Naive thymus-derived CD4-positive, alpha-beta T cell (primary cell): ENCODE measurements around the gene ABCG8. TPM values are rescaled to one million over a fixed set of nuclear protein-coding genes. Genes with fewer than 3 reads are reported as not detected.

Experiments
- ATAC-seq: fragments of 150-1000 bp; cut with Tn5 transposase; 2 replicates; pipeline ENCODE4 v1.10.0; 2021; ENCODE audit warnings: mild to moderate bottlenecking, moderate library complexity
- CTCF ChIA-PET: fragments of 350-600 bp; sonication (Branson Sonifier 250); formaldehyde crosslinking; loops from one replicate; lab custom pipeline; 2021; ENCODE audit warnings: antibody characterized with exemption; lab: Charles Lee
- POLR2A ChIA-PET: fragments of 350-600 bp; sonication (Branson Sonifier 250); formaldehyde crosslinking; loops from one replicate; lab custom pipeline; 2021; ENCODE audit warnings: antibody characterized with exemption, inconsistent platforms; lab: Charles Lee
- DNase-seq, 9 donors: peaks; one replicate each; pipeline versions ENCODE4 v3.0.0 to v3.0.0-alpha.2; 2020 to 2022; ENCODE audit warnings: mixed read lengths in 1 of 9
- H3K27ac ChIP-seq: one replicate; pipeline ENCODE4 v1.7.0; 2013; ENCODE audit warnings: mild to moderate bottlenecking, low read depth, low read length, moderate library complexity
- H3K27me3 ChIP-seq, 2 donors: one replicate each; pipeline ENCODE4 v1.7.0; 2013; ENCODE audit warnings: low read length in 2 of 2, mild to moderate bottlenecking in 2 of 2, moderate library complexity in 2 of 2; ENCODE audit not compliant: control insufficient read depth in 2 of 2, insufficient read depth in 2 of 2
- H3K36me3 ChIP-seq, 3 experiments: 1 replicate in 2 of 3; 2 replicates in 1 of 3; pipeline ENCODE4 v1.7.0; 2013; ENCODE audit warnings: low read length in 3 of 3, mild to moderate bottlenecking in 3 of 3, moderate library complexity in 1 of 3; ENCODE audit not compliant: insufficient read depth in 3 of 3, control insufficient read depth in 2 of 3
- H3K4me1 ChIP-seq, 2 donors: one replicate each; pipeline ENCODE4 v1.7.0; 2013; ENCODE audit warnings: low read length in 2 of 2, mild to moderate bottlenecking in 2 of 2, moderate library complexity in 1 of 2; ENCODE audit not compliant: control insufficient read depth in 2 of 2, insufficient read depth in 2 of 2
- H3K4me3 ChIP-seq: 2 replicates; pipeline ENCODE4 v1.7.0; 2013; ENCODE audit warnings: mild to moderate bottlenecking, low read length
- H3K9me3 ChIP-seq, 3 experiments: 1 replicate in 2 of 3; 2 replicates in 1 of 3; pipeline ENCODE4 v1.7.0; 2013; ENCODE audit warnings: low read length in 3 of 3; ENCODE audit not compliant: control insufficient read depth in 2 of 3
- H3K27ac Mint-ChIP-seq, 9 donors: one replicate each; pipeline ENCODE4 v1.8.0; 2020 to 2022; ENCODE audit warnings: mixed read lengths in 9 of 9, mild to moderate bottlenecking in 8 of 9, moderate library complexity in 5 of 9, inconsistent platforms in 2 of 9
- H3K27me3 Mint-ChIP-seq, 5 donors: one replicate each; pipeline ENCODE4 v1.8.0; 2021 to 2022; ENCODE audit warnings: mixed read lengths in 5 of 5, mild to moderate bottlenecking in 1 of 5
- H3K36me3 Mint-ChIP-seq, 5 donors: one replicate each; pipeline ENCODE4 v1.8.0; 2020 to 2022; ENCODE audit warnings: mixed read lengths in 5 of 5, mild to moderate bottlenecking in 3 of 5, inconsistent platforms in 1 of 5
- H3K4me1 Mint-ChIP-seq, 7 donors: one replicate each; pipeline ENCODE4 v1.8.0; 2020 to 2022; ENCODE audit warnings: mixed read lengths in 7 of 7, mild to moderate bottlenecking in 3 of 7, inconsistent platforms in 1 of 7
- H3K4me3 Mint-ChIP-seq, 10 donors: one replicate each; pipeline ENCODE4 v1.8.0; 2020 to 2022; ENCODE audit warnings: mild to moderate bottlenecking in 10 of 10, mixed read lengths in 10 of 10, moderate library complexity in 6 of 10, inconsistent platforms in 2 of 10
- H3K9me3 Mint-ChIP-seq, 11 donors: one replicate each; pipeline ENCODE4 v1.8.0; 2020 to 2022; ENCODE audit warnings: mixed read lengths in 11 of 11, mild to moderate bottlenecking in 4 of 11, inconsistent platforms in 1 of 11, moderate library complexity in 1 of 11
- intact Hi-C, 2 donors: fragments of 100-400 bp; cut with micrococcal nuclease; formaldehyde crosslinking; loops; one replicate each; pipeline ENCODE4 v1.15.1; 2023
- polyA plus RNA-seq, 2 donors: library from polyadenylated mRNA; unstranded; fragments of 300-500 nt; fragmentation: Illumina TruSeq; gene quantifications; one replicate each; pipeline ENCODE4 v1.2.3, GENCODE V29; 2021
- total RNA-seq, 6 experiments: library from RNA in 5 of 6; stranded (reverse) in 5 of 6; gene quantifications; 1 replicate in 5 of 6; 2 replicates in 1 of 6; pipeline ENCODE4 v1.2.3 and lab custom pipeline; 2021 to 2026

The ABCG8 gene
- total and polyA plus RNA-seq, 7 experiments from 2014 or later, result 0.11 TPM; not detected in 6

DNA sequence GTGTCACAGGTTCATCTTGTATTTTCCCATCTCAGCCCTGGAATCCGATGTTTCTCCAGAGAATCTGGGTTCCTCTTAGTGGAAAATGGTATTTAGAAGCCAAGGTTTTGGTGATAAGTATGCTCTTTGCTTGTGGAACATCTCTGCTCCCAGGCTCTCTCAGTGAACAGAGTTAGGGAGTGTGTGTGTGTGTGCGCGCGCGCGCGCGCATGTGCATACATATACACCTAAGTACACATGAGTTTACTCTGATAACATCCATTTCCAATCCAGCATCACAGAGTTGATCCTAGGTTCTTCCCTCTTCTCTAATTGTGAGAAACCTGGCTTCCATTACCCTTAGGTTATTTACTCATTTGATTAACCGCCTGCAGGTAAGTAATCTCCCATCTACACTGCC lies 41.7 kb downstream of the ABCG8 start:
- Histone ChIP-seq H3K9me3 (no peaks in the 10 kb centered on the region), H3K27me3 (no peaks in the 10 kb centered on the region), H3K4me3 (no peak overlapping the region), H3K36me3 (no peaks in the 10 kb centered on the region), H3K27ac (no peak overlapping the region), H3K4me1 (no peaks in the 10 kb centered on the region)
- ATAC-seq, result no peak
- no peak overlapping the region for H3K27ac Mint-ChIP-seq
- ChIA-PET CTCF (no interaction called here), POLR2A (no interaction called here)
- H3K4me1 Mint-ChIP-seq, result peaks cover 0 to 6% (median 5%) of the 10 kb centered on the region in 7 donors
- no peaks in the 10 kb centered on the region for H3K9me3 Mint-ChIP-seq
- H3K27me3 Mint-ChIP-seq, result peaks cover 0 to 17% (median 6%) of the 10 kb centered on the region in 5 donors
- intact Hi-C loops, result no loop called here
- H3K36me3 Mint-ChIP-seq, result peaks cover 0 to 9% (median 0%) of the 10 kb centered on the region in 5 donors
- DNase-seq, result no peak
- H3K4me3 Mint-ChIP-seq, result no peak overlapping the region

DNA sequence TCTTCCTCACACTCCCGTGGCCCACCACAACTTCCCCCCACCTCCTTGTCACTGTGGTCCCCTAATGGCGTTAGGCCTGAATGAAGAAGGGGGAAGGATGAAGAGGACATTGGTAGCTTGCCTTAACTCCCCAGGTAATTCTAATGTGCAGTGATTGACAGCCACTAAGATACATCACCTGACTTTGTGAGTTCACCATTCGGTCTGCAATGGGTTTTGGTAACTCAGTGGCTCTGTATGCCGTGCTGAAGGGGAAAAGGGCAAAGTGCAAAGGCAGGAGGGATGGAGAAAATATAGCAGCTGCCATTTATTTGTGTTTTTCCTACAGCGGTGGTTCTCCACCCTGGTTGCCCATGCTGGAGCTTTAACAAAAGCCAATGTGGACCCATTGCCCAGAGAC lies 42.2 kb downstream of the ABCG8 start:
- Histone ChIP-seq H3K9me3 (no peaks in the 10 kb centered on the region), H3K27me3 (no peaks in the 10 kb centered on the region), H3K4me3 (no peak overlapping the region), H3K36me3 (no peaks in the 10 kb centered on the region), H3K27ac (no peak overlapping the region), H3K4me1 (no peaks in the 10 kb centered on the region)
- Mint-ChIP-seq H3K9me3 (no peaks in the 10 kb centered on the region), H3K27ac (no peak overlapping the region), H3K36me3 (peaks cover 0 to 9% (median 0%) of the 10 kb centered on the region in 5 donors), H3K4me3 (no peak overlapping the region), H3K27me3 (peaks cover 0 to 14% (median 6%) of the 10 kb centered on the region in 5 donors), H3K4me1 (peaks cover 0 to 5% (median 5%) of the 10 kb centered on the region in 7 donors)
- ChIA-PET POLR2A (no interaction called here), CTCF (no interaction called here)
- no peak for DNase-seq
- no peak for ATAC-seq
- intact Hi-C loops, result no loop called here

DNA sequence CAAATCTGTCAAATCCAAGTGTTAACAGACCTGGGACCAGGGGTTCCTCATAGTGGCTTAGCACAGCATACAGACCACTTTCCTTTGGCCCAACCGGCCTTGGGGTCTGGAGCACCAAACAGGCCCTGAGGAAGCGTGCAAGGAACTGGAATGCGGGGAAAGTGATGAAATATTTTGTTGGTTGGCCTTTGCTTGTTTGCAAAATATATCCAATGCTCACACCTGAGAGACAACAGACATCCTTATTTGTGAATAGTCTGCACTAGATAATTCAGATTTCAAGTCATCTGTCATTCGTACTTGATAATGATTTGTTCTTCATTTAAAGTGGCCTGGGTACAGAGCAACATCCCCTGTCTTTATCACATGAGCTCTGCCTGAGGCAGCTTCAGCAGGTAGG lies 43.5 kb downstream of the ABCG8 start:
- peaks cover 0 to under 1% (median 0%) of the 10 kb centered on the region in 5 donors for H3K27me3 Mint-ChIP-seq
- Histone ChIP-seq H3K27me3 (no peaks in the 10 kb centered on the region), H3K27ac (no peak overlapping the region), H3K4me3 (no peak overlapping the region), H3K36me3 (peaks cover 0 to 3% (median 2%) of the 10 kb centered on the region in 3 experiments), H3K4me1 (no peaks in the 10 kb centered on the region), H3K9me3 (no peaks in the 10 kb centered on the region)
- no peak for ATAC-seq
- DNase-seq, result no peak
- H3K9me3 Mint-ChIP-seq, result no peaks in the 10 kb centered on the region
- intact Hi-C loops, result no loop called here
- H3K4me1 Mint-ChIP-seq, result peaks cover 0 to 5% (median 5%) of the 10 kb centered on the region in 7 donors
- no peak overlapping the region for H3K4me3 Mint-ChIP-seq
- CTCF ChIA-PET, result no interaction called here
- POLR2A ChIA-PET, result no interaction called here
- no peak overlapping the region for H3K27ac Mint-ChIP-seq
- H3K36me3 Mint-ChIP-seq, result peaks cover 0 to 16% (median 3%) of the 10 kb centered on the region in 5 donors

DNA sequence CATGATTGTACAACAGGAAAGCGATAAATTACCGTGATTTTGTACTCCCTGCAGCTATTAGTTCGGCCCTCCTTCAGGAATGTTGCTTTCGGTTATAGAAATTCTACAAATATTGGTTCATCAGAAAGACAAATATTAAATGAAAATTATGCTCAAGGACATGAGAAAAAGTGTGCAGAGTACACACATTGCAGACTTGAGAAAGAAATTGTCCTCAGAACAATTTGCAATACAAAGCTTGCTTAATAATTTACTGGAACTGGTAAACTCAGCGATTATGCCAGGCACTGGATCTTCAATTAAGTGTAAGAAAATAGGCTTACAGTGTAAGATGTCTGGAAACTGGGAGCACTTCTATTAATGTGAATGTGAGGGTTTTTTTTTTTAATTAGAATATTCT lies 45.9 kb downstream of the ABCG8 start:
- DNase-seq (no peak), ATAC-seq (no peak)
- no peak overlapping the region for H3K27ac Mint-ChIP-seq
- H3K9me3 ChIP-seq, result no peaks in the 10 kb centered on the region
- H3K27me3 Mint-ChIP-seq, result no peaks in the 10 kb centered on the region
- H3K27me3 ChIP-seq, result no peaks in the 10 kb centered on the region
- H3K36me3 ChIP-seq, result peaks cover 0 to 24% (median 7%) of the 10 kb centered on the region in 3 experiments
- H3K9me3 Mint-ChIP-seq, result no peaks in the 10 kb centered on the region
- peaks cover 13 to 37% (median 23%) of the 10 kb centered on the region in 5 donors for H3K36me3 Mint-ChIP-seq
- H3K4me3 ChIP-seq, result no peak overlapping the region
- ChIA-PET POLR2A (no interaction called here), CTCF (interaction anchor here (0.6 kb wide), 1 partner anchor 8 kb away, joined by 3 read pairs; no protein-coding TSS in a partner anchor)
- H3K4me1 Mint-ChIP-seq, result no peaks in the 10 kb centered on the region
- no peaks in the 10 kb centered on the region for H3K4me1 ChIP-seq
- H3K4me3 Mint-ChIP-seq, result no peak overlapping the region
- intact Hi-C loops, result no loop called here
- H3K27ac ChIP-seq, result no peak overlapping the region

DNA sequence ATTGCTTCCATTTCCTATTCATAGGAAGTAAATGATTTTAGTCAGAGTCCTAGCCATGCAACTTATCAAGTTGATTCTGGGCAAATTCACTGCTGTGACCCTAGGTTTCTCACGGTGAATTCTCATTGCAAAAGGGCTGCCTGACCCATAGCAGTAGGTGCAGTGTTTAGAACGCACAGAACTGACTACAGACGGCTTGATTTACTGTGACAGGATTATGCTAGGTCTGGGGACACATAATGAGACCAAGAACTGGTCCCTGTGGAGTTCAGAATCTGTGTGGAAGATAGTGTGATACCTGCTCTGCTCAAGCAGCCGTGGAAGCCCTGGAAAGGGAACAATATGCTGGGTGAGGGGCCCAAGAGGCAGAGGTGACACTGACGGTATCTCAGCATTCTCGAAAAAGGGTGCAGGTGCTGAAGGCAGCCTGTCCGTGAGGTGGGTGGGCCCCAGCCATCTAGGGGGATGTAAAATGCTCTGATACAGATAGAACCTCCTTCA lies 46.4 kb downstream of the ABCG8 start:
- Histone ChIP-seq H3K27ac (no peak overlapping the region), H3K4me1 (no peaks in the 10 kb centered on the region), H3K4me3 (no peak overlapping the region), H3K9me3 (no peaks in the 10 kb centered on the region), H3K36me3 (peaks cover 0 to 29% (median 7%) of the 10 kb centered on the region in 3 experiments), H3K27me3 (no peaks in the 10 kb centered on the region)
- Mint-ChIP-seq H3K9me3 (no peaks in the 10 kb centered on the region), H3K4me1 (no peaks in the 10 kb centered on the region), H3K27ac (peak overlapping the region in 1 of 9 donors; percentile 44), H3K4me3 (no peak overlapping the region), H3K27me3 (no peaks in the 10 kb centered on the region), H3K36me3 (peaks cover 17 to 42% (median 28%) of the 10 kb centered on the region in 5 donors)
- POLR2A ChIA-PET, result no interaction called here
- CTCF ChIA-PET, result no interaction called here
- ATAC-seq (no peak), DNase-seq (no peak)
- intact Hi-C loops, result no loop called here

DNA sequence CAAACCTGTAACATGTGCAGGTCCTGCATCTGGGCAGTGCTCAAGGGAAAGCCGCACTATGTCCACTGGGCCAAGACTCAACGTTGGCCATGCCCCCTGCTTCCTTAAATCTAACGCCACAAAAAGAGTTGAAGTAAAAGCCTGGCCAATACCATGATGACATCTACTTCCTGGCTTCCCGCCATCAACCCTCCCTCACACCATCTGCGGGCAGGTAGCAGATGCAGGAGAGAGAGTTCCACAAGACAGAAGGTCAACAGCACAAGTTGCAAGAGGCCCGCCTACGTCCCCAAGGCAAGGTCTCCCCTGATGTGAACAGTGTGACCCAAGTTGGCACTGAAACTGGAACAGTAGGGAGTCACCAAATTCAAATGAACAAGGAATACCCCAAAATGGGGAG lies 48.4 kb downstream of the ABCG8 start:
- no peak for DNase-seq
- ChIA-PET CTCF (no interaction called here), POLR2A (no interaction called here)
- Mint-ChIP-seq H3K27me3 (no peaks in the 10 kb centered on the region), H3K9me3 (no peaks in the 10 kb centered on the region), H3K4me1 (no peaks in the 10 kb centered on the region), H3K4me3 (no peak overlapping the region), H3K36me3 (peaks cover 23 to 57% (median 32%) of the 10 kb centered on the region in 5 donors), H3K27ac (no peak overlapping the region)
- Histone ChIP-seq H3K4me1 (no peaks in the 10 kb centered on the region), H3K4me3 (no peak overlapping the region), H3K27ac (no peak overlapping the region), H3K9me3 (no peaks in the 10 kb centered on the region), H3K27me3 (no peaks in the 10 kb centered on the region), H3K36me3 (peaks cover 7 to 49% (median 10%) of the 10 kb centered on the region in 3 experiments)
- ATAC-seq, result no peak
- intact Hi-C loops, result no loop called here

DNA sequence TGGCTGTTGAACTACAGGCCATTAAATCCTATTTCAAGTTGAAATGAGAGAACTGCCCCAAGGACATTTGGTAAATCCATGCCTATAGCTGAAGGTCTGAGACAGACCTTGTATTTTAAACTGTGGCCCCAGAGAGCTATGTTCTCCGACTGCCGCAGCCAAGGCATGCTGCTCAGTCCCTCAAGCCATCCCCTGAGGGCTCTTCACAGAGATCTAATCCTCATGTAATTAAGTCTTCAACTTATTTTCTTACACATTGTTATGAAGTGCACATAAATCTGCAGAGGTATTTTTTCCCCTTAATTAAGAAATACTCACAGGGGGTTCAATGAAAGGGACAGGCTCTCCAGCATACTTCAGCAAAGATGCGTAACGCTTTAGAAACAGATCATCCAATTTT lies 50.6 kb downstream of the ABCG8 start:
- intact Hi-C loops, result no loop called here

More for the DNA sequence above, 50.6 kb downstream of the ABCG8 start:
- H3K36me3 ChIP-seq, result peaks cover 7 to 68% (median 10%) of the 10 kb centered on the region in 3 experiments
- ATAC-seq, result no peak
- POLR2A ChIA-PET, result no interaction called here
- H3K9me3 ChIP-seq, result no peaks in the 10 kb centered on the region
- H3K4me3 ChIP-seq, result no peak overlapping the region
- H3K27ac ChIP-seq, result no peak overlapping the region
- no peak for DNase-seq
- H3K27me3 ChIP-seq, result no peaks in the 10 kb centered on the region
- H3K36me3 Mint-ChIP-seq, result peaks cover 27 to 69% (median 45%) of the 10 kb centered on the region in 5 donors
- H3K27me3 Mint-ChIP-seq, result no peaks in the 10 kb centered on the region
- no peaks in the 10 kb centered on the region for H3K9me3 Mint-ChIP-seq
- no peaks in the 10 kb centered on the region for H3K4me1 Mint-ChIP-seq
- no peaks in the 10 kb centered on the region for H3K4me1 ChIP-seq
- H3K27ac Mint-ChIP-seq, result peak overlapping the region in 1 of 9 donors; percentile 5
- CTCF ChIA-PET, result no interaction called here
- no peak overlapping the region for H3K4me3 Mint-ChIP-seq
